DOHH2 (cell line): ENCODE measurements around the gene CDH2.

ENCODE experiments used
- EZH2phosphoT487 ChIP-seq: fragments of 200-600 bp; sonication (generic); IDR thresholded peaks from 2 replicates; pipeline ENCODE4 v1.6.1; 2017; ENCODE audit warnings: borderline replicate concordance, mild to moderate bottlenecking, antibody characterized with exemption, low read length, moderate library complexity, mixed read lengths
- TF ChIP-seq, protein P1 (sequence below): fragments of 200-600 bp; sonication (generic); IDR thresholded peaks from one replicate; pipeline ENCODE4 v1.5.1; 2014; ENCODE audit warnings: antibody characterized with exemption, mild to moderate bottlenecking, low read depth, low read length; ENCODE audit not compliant: poor library complexity, severe bottlenecking

GRCh38 chr18:28027755-28028154 lies 149.2 kb downstream of the CDH2 start:
- TF ChIP-seq, protein P1, sequence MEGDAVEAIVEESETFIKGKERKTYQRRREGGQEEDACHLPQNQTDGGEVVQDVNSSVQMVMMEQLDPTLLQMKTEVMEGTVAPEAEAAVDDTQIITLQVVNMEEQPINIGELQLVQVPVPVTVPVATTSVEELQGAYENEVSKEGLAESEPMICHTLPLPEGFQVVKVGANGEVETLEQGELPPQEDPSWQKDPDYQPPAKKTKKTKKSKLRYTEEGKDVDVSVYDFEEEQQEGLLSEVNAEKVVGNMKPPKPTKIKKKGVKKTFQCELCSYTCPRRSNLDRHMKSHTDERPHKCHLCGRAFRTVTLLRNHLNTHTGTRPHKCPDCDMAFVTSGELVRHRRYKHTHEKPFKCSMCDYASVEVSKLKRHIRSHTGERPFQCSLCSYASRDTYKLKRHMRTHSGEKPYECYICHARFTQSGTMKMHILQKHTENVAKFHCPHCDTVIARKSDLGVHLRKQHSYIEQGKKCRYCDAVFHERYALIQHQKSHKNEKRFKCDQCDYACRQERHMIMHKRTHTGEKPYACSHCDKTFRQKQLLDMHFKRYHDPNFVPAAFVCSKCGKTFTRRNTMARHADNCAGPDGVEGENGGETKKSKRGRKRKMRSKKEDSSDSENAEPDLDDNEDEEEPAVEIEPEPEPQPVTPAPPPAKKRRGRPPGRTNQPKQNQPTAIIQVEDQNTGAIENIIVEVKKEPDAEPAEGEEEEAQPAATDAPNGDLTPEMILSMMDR, result no peak
- no peak for TF ChIP-seq EZH2phosphoT487
